A549 (cell line): ENCODE data around the gene NTNG1.
A peak's percentile ranks its signal among the peaks of the same experiment; 100 is the strongest.

Experiments used
- CTCF ChIP-seq: fragments of >200 bp; sonication (Bioruptor Twin); formaldehyde crosslinking; IDR thresholded peaks from 3 replicates; pipeline ENCODE4 v1.5.1; 2016
- PHF8 ChIP-seq: fragments of 200-600 bp; sonication (generic); IDR thresholded peaks from 2 replicates; pipeline ENCODE4 v1.6.1; 2016; ENCODE audit warnings: low read depth, mild to moderate bottlenecking, antibody characterized with exemption, moderate library complexity, borderline replicate concordance
- USF2 ChIP-seq: fragments of 450-650 bp; IDR thresholded peaks from 2 replicates; pipeline ENCODE4 v1.6.1; 2014; ENCODE audit warnings: antibody characterized with exemption
- ZNF302 ChIP-seq: fragments of 250-450 bp; sonication (Bioruptor Pico); IDR thresholded peaks from 2 replicates; pipeline ENCODE4 v1.9.0; 2021; ENCODE audit warnings: inconsistent platforms, mild to moderate bottlenecking, moderate library complexity

DNA sequence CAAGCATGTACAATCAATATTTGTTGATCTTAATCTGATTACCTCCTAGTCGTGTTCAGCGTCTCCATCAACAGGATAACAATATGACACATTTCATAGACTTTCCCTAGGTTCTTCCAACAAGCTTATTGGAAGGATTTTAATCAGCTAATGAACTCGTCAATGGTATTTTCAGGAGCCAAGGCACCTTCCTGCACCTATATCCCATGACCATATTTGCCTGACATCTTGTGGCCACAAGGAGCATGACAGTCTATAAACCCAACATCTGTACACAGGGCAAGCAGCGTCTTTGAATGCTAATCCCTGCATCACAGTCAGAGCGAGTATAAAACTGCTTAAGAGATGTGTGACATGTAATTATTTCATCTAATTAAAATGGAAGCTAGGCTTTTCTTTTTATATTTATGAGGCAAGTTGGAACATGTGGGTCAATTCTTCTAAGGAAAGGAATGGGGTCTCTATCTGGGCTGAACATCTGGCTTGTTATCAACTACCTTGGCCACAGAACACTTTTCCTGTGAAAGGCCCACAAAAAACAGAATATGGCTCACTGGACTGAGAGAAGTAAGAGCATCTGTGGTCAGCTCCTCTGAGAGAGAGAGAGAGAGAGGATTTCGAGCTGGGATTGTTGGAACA is 388.8 kb downstream of the NTNG1 start:
- no peak for TF ChIP-seq ZNF302 (CRISPR knock-in tag)
- no peak for TF ChIP-seq USF2
- TF ChIP-seq PHF8, result no peak
- peak; percentile 54; the same call in 2 of the 3 replicates for TF ChIP-seq CTCF
